Naive B cell (primary cell): ENCODE results near the gene MDFIC. TPM values are rescaled to one million over a fixed set of nuclear protein-coding genes. Genes with fewer than 3 reads are reported as not detected.

Experiments
- ATAC-seq, 2 donors: fragments of 150-1000 bp; cut with Tn5 transposase; 2 replicates each; pipeline ENCODE4 v1.10.0; 2021; ENCODE audit warnings: low read depth in 2 of 2, mild to moderate bottlenecking in 2 of 2, moderate library complexity in 2 of 2
- DNase-seq: peaks from one replicate; pipeline ENCODE4 v3.0.0; 2022
- H3K27ac Mint-ChIP-seq, 6 donors: one replicate each; pipeline ENCODE4 v1.8.0; 2020 to 2022; ENCODE audit warnings: mild to moderate bottlenecking in 6 of 6, mixed read lengths in 6 of 6, moderate library complexity in 5 of 6, inconsistent platforms in 2 of 6
- H3K27me3 Mint-ChIP-seq, 3 donors: one replicate each; pipeline ENCODE4 v1.8.0; 2021 to 2022; ENCODE audit warnings: mixed read lengths in 3 of 3, mild to moderate bottlenecking in 1 of 3
- H3K36me3 Mint-ChIP-seq, 2 donors: one replicate each; pipeline ENCODE4 v1.8.0; 2020 to 2022; ENCODE audit warnings: mixed read lengths in 2 of 2, inconsistent platforms in 1 of 2, mild to moderate bottlenecking in 1 of 2
- H3K4me1 Mint-ChIP-seq, 3 donors: one replicate each; pipeline ENCODE4 v1.8.0; 2020 to 2022; ENCODE audit warnings: mixed read lengths in 3 of 3, inconsistent platforms in 1 of 3, mild to moderate bottlenecking in 1 of 3, moderate library complexity in 1 of 3
- H3K4me3 Mint-ChIP-seq, 8 donors: one replicate each; pipeline ENCODE4 v1.8.0; 2020 to 2022; ENCODE audit warnings: mild to moderate bottlenecking in 8 of 8, mixed read lengths in 8 of 8, moderate library complexity in 8 of 8, inconsistent platforms in 2 of 8
- H3K9me3 Mint-ChIP-seq, 7 donors: one replicate each; pipeline ENCODE4 v1.8.0; 2020 to 2022; ENCODE audit warnings: mixed read lengths in 7 of 7, mild to moderate bottlenecking in 5 of 7, inconsistent platforms in 2 of 7, moderate library complexity in 1 of 7
- polyA plus RNA-seq, 6 donors: library from polyadenylated mRNA; unstranded; fragments of 300-500 nt; fragmentation: Illumina TruSeq; gene quantifications; one replicate each; pipeline ENCODE4 v1.2.3, GENCODE V29; 2021; ENCODE audit warnings: low read depth in 6 of 6

Gene MDFIC
- polyA plus RNA-seq, 6 donors from 2014 or later: 29.0 to 68.6 (median 40.0) TPM

DNA sequence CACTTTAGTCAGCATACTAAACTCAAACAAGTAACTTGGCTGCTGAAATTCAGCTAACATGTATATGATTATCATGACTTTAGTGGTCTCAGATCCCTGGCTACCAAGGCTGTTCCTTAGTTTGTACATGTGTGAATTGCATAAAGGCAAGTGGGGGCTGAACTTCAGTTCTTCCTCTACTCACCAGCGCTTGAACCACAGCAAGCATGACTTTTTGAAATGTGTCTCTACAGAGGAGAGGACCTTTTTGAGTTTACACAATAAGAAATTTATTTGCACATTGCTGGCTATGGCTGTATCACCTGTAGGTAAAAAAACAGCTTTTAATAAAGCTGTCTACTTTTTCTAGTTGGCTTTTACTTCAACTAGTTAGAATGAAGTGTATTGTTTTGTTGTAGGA lies 48.8 kb downstream of the MDFIC start:
- ATAC-seq (no peak), DNase-seq (no peak)
- Mint-ChIP-seq H3K27ac (peak overlapping the region in 1 of 6 donors; percentile 63), H3K9me3 (no peaks in the 10 kb centered on the region), H3K4me3 (no peak overlapping the region), H3K36me3 (no peaks in the 10 kb centered on the region), H3K27me3 (no peaks in the 10 kb centered on the region), H3K4me1 (peaks cover 23 to 47% (median 35%) of the 10 kb centered on the region in 3 donors)

DNA sequence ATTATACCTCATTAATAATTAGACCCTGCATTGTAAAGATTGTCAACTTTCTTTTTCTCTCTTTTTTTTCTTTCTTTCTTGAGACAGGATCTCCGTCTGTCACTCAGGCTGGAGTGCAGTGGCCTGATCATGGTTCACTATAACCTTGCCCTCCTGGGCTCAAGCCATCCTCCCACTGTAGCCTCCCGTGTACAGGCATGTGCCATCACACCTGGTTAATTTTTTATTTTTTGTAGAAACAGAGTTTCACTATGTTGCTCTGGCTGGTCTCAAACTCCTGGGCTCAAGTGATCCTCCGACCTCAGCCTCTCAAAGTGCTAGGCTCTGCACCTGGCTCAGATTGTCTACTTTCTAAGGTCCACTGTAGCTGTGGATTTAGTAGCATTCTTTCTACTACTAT lies 50.7 kb downstream of the MDFIC start:
- no peak overlapping the region for H3K4me3 Mint-ChIP-seq
- H3K4me1 Mint-ChIP-seq: peaks cover 18 to 45% (median 35%) of the 10 kb centered on the region in 3 donors
- DNase-seq: no peak

DNA sequence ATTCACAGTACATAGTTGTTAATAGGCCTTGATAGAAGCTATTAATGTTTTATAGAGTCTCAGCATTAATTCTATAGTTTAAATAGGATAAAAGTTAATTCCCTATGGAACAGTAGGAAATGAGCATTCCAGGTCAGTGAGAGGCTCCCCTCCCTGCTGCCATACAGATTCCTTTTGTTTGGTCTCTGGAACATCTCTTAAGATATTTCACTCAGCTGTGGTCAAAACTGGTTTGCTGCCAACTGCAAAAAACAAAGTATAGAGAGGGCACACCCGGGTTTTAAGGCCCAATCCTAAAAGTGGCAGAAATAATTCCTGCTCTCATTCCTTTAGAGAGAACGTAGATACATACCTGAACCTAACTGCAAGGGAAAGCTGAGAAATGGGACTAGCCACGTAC lies 51.3 kb downstream of the MDFIC start:
- Mint-ChIP-seq H3K9me3 (no peaks in the 10 kb centered on the region), H3K4me3 (no peak overlapping the region), H3K36me3 (no peaks in the 10 kb centered on the region), H3K27me3 (no peaks in the 10 kb centered on the region), H3K4me1 (peaks cover 21 to 45% (median 35%) of the 10 kb centered on the region in 3 donors), H3K27ac (no peak overlapping the region)
- no peak for DNase-seq
- ATAC-seq: no peak

More for the DNA sequence above, 50.7 kb downstream of the MDFIC start:
- Mint-ChIP-seq H3K27me3 (no peaks in the 10 kb centered on the region), H3K36me3 (no peaks in the 10 kb centered on the region), H3K9me3 (no peaks in the 10 kb centered on the region), H3K27ac (peak overlapping the region in 4 of 6 donors; percentile 5 to 48 (median 10))
- no peak for ATAC-seq

DNA sequence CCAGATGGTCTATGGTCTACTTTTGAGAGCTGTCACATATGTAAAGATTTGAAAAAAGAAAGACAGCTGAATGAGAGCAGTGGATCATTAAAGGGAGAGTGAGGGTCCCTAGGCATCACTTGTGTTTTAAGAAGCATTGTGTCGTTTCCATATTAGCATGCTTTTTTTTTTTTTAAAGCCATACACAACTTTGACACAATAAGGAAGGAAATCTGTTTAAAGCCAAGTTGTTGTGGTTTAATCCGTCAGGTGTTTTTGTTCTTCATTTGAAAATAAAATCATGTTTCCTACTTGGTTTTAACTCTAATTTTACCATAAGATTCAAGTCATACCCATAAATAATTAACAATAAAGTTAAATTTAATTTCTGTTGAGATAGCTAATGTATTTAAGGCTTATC lies 53.5 kb downstream of the MDFIC start:
- Mint-ChIP-seq H3K27me3 (no peaks in the 10 kb centered on the region), H3K36me3 (peaks cover 0 to 5% of the 10 kb centered on the region in 2 donors), H3K4me1 (peaks cover 23 to 45% (median 30%) of the 10 kb centered on the region in 3 donors), H3K9me3 (no peaks in the 10 kb centered on the region), H3K27ac (peak overlapping the region in 1 of 6 donors; percentile 13), H3K4me3 (peak overlapping the region in 1 of 8 donors; percentile 18)
- DNase-seq (no peak), ATAC-seq (no peak)

DNA sequence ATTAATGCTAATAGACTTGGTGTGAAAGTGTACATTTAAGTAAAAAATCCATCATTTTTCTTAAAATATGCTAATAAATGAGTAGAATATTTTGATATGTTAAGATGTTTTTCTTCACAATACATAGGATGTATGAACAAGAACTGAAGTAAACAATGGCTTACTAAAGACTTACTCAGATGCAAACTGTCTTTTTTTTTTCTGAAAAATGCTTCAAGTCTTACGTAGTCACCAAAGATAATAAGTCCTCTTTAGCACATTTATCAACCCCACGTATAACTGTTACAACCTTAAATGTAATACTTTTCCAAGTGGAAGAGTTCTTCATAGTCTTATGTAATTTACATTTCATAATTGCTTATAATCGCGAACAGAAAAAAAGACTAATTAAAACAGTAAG lies 54.8 kb downstream of the MDFIC start:
- Mint-ChIP-seq H3K27ac (no peak overlapping the region), H3K4me3 (no peak overlapping the region), H3K9me3 (no peaks in the 10 kb centered on the region), H3K27me3 (no peaks in the 10 kb centered on the region), H3K36me3 (peaks cover 0 to 14% of the 10 kb centered on the region in 2 donors), H3K4me1 (peaks cover 28 to 42% (median 33%) of the 10 kb centered on the region in 3 donors)
- no peak for DNase-seq
- no peak for ATAC-seq

DNA sequence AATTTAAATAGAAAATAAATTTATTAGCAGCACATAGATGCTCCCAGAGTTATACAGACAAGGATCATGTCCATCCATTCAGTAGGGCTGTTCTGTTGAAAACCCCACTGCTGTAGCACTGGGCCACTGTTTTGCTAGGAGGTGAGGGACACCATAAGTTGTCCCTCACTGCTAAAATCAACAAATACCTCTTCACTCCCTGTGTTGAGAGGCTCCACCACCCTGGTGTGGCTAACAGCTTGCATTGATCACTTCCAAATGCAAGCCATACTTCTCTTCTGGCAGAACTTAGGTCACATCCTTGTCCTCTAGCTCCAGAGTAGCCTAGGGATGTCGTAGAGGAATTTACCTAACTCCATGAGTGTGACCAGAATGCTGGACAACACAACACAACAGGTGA lies 55.4 kb downstream of the MDFIC start:
- ATAC-seq (no peak), DNase-seq (no peak)
- Mint-ChIP-seq H3K36me3 (peaks cover 0 to 20% of the 10 kb centered on the region in 2 donors), H3K27me3 (no peaks in the 10 kb centered on the region), H3K4me1 (peaks cover 29 to 39% (median 31%) of the 10 kb centered on the region in 3 donors), H3K27ac (peak overlapping the region in 1 of 6 donors; percentile 38), H3K4me3 (no peak overlapping the region), H3K9me3 (no peaks in the 10 kb centered on the region)

DNA sequence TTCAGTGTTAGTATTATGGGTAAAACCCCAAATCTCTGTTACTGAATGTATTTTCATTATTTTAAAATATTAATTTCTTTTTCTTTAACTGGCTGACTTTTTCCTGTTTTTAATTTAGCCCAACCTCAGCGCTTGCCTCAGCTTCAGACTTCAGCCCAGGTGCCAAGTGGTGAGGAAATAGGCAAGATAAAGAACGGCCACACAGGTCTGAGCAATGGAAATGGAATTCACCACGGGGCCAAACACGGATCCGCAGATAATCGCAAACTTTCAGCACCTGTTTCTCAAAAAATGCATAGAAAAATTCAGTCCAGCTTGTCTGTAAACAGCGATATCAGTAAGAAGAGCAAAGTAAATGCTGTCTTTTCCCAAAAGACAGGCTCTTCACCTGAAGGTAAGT lies 57.5 kb downstream of the MDFIC start:
- no peak overlapping the region for H3K4me3 Mint-ChIP-seq

DNA sequence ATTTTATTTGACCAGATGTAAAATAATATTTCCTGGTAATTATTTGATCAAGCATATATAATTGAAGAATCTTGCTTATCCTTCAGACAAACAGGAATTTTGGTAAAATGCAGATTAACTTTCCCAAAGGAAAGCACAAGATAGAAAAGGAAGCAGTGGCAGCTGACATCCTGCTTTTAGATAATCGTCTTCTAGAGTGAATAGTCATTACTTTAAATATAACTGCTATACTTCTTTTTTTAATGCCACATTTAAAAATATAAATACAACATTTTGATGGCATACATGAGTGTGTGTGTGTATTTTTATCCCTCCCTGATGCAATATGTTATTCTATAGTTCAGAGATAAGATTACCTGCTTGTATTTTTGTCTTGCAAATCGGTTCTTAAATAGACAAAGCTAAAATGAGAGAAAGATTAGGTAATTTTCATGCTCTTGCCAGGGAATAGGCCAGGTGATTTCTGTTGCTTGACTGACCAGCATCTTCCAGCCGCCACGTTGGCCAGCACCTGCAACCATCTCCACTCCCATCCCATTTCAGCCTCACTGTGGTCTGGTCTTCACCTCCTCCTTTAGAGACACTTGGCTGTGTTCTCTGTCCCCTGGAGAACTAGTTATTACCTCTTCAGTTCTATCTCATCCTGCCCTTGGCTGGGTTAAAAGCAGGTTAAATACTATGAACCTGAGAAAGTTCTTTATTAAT lies 58.1 kb downstream of the MDFIC start:
- no peaks in the 10 kb centered on the region for H3K9me3 Mint-ChIP-seq
- H3K4me1 Mint-ChIP-seq: peaks cover 21 to 27% (median 22%) of the 10 kb centered on the region in 3 donors
- H3K36me3 Mint-ChIP-seq: peaks cover 0 to 25% of the 10 kb centered on the region in 2 donors

More for the DNA sequence above, 57.5 kb downstream of the MDFIC start:
- DNase-seq (no peak), ATAC-seq (no peak)
- peak overlapping the region in 1 of 6 donors; percentile 75 for H3K27ac Mint-ChIP-seq
- peaks cover 0 to 24% of the 10 kb centered on the region in 2 donors for H3K36me3 Mint-ChIP-seq
- peaks cover 27 to 28% (median 27%) of the 10 kb centered on the region in 3 donors for H3K4me1 Mint-ChIP-seq
- no peaks in the 10 kb centered on the region for H3K9me3 Mint-ChIP-seq
- no peaks in the 10 kb centered on the region for H3K27me3 Mint-ChIP-seq

DNA sequence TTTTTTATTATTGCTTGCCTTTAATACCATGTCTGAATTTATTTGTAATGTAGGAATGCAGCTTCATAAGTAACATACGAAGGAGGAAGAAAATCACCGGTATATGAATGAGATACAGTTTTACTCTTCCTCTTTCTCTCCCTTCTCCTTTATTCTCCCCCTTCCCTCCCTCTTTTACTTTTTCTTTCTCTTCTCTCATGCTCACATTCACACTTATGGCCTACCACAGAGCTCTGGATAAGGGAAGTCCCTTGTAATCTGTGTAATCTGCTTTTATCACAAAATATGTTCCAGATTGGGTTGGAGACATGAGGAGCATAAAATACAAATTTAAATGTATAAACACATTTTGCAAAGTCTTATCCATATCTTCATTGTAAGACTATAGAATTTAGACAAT lies 59.4 kb downstream of the MDFIC start:
- peaks cover 0 to 28% of the 10 kb centered on the region in 2 donors for H3K36me3 Mint-ChIP-seq
- no peaks in the 10 kb centered on the region for H3K27me3 Mint-ChIP-seq
- DNase-seq: no peak
- no peaks in the 10 kb centered on the region for H3K9me3 Mint-ChIP-seq
- ATAC-seq: peak in 1 of 2 donors; percentile 58
- H3K4me1 Mint-ChIP-seq: peaks cover 17 to 22% (median 18%) of the 10 kb centered on the region in 3 donors
- peak overlapping the region in 1 of 6 donors; percentile 10 for H3K27ac Mint-ChIP-seq
- H3K4me3 Mint-ChIP-seq: no peak overlapping the region

More for the DNA sequence above, 58.1 kb downstream of the MDFIC start:
- Mint-ChIP-seq H3K27me3 (no peaks in the 10 kb centered on the region), H3K4me3 (no peak overlapping the region), H3K27ac (peak overlapping the region in 5 of 6 donors; percentile 7 to 78 (median 43))
- DNase-seq: no peak
- no peak for ATAC-seq

DNA sequence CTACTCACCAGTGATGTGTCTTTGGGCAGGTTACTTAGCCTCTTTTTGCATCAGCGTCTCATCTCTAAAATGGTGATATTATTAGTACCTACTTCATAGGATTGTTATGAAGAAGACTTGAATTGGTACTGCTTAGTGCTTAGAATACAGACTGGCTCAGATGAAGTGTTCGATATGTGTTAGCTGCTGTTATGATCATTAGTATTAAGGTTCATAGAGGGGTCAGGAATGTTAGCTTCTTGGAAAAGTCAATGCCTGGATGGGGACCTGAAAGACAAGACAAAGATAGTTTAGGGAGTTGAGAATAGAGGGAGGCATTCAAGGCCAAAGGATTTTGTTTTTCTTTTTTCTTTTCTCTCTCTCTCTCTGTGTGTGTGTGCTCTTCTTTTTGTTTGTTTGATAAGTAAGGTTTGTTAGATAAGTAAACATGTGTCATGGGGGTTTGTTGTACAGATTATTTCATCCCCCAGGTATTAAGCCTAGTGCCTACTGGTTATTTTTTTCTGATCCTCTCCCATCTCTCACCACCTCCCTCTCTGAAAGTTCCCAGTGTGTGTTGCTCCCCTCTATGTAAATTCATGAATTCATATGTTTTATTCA lies 63.3 kb downstream of the MDFIC start:
- peaks cover 7 to 19% (median 14%) of the 10 kb centered on the region in 3 donors for H3K4me1 Mint-ChIP-seq
- peak overlapping the region in 1 of 6 donors; percentile 47 for H3K27ac Mint-ChIP-seq

DNA sequence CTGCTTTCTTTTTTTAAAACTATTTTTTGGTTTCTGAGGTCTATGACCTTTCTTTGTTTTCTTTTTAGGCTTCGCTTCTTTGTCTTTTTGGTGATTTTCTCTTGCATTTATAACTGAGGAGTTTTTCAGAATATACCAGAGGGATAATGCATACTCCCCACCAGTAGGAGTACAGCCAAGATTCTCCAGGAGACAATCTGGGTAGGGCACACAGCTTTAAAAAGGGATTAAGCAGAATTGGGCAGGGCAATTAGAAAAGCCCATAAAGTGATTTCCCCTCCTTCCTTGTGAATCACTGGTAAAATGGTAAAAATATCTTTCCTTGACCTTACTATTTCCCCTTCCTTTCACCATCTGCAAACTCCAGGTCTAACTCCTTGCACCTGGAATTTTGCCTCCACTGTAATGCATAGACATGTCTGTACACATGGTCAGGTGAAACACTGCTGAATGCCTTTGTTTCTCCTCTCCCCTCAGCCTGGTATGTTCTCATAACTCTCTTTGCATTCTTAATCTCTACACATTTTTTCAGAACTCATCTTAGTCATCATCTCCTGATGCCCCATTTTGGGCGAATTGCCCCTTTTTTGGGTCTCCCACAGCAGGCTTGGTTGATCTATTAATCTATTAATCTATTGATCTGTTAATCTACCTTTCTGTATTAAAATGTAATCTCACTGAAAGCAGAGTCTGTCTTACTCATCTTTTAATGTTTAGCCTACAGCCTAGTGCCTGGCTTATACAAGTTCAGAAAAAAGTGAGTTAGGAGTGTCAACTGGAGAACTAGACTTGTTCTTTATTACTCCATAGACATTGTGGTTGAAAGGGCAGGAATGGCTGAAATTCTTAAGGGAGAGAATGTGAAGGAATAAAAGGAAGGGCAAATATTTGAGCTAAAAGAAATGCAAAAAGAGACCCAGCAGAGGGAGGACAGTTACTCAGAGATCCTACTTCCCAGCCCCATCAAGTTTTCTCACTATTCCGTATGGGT lies 64.6 kb downstream of the MDFIC start:
- peaks cover 5 to 16% of the 10 kb centered on the region in 2 donors for H3K36me3 Mint-ChIP-seq
- H3K27ac Mint-ChIP-seq: peak overlapping the region in 1 of 6 donors; percentile 24

More for the DNA sequence above, 63.3 kb downstream of the MDFIC start:
- Mint-ChIP-seq H3K27me3 (no peaks in the 10 kb centered on the region), H3K9me3 (peaks cover 0 to 3% (median 0%) of the 10 kb centered on the region in 7 donors), H3K4me3 (no peak overlapping the region), H3K36me3 (peaks cover 5 to 25% of the 10 kb centered on the region in 2 donors)
- DNase-seq (no peak), ATAC-seq (no peak)

DNA sequence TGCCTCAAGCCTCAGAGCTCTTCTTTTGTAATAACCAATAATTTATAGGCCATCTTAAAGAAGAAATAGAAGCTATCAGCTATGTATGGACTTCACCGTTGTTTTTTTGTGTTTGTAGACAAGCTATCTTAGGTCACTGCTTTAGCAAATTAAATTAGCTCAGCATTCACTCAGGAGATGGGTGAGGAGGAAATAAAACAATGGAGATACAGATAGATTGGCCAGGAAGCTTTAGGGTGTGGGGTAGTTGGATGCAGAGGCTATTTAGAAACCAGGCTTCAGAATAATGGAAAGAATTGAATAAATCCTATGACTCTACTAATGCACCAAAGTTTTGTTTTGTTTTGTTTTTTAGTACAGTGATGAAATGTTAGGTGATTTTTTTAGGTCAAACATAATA lies 66.1 kb downstream of the MDFIC start:
- Mint-ChIP-seq H3K36me3 (peaks cover 4 to 5% of the 10 kb centered on the region in 2 donors), H3K9me3 (peaks cover 0 to 5% (median 1%) of the 10 kb centered on the region in 7 donors)
- ATAC-seq: no peak

More for the DNA sequence above, 64.6 kb downstream of the MDFIC start:
- Mint-ChIP-seq H3K4me1 (peaks cover 4 to 7% (median 5%) of the 10 kb centered on the region in 3 donors), H3K4me3 (no peak overlapping the region), H3K9me3 (peaks cover 0 to 5% (median 1%) of the 10 kb centered on the region in 7 donors), H3K27me3 (no peaks in the 10 kb centered on the region)
- ATAC-seq (no peak), DNase-seq (no peak)

More for the DNA sequence above, 66.1 kb downstream of the MDFIC start:
- DNase-seq: no peak
- Mint-ChIP-seq H3K4me1 (peaks cover 0 to 10% (median 6%) of the 10 kb centered on the region in 3 donors), H3K27ac (no peak overlapping the region), H3K27me3 (no peaks in the 10 kb centered on the region), H3K4me3 (no peak overlapping the region)
